ENCODE results near the gene APOC3.

Gene APOC3

GRCh38 chr11:116879800-116880625 lies 50.3 kb downstream of the APOC3 start:
- no peak overlapping the region for H3K27ac ChIP-seq
- TF ChIP-seq ZFX (IDR thresholded peaks at IDR 0.05) (no peak), CTCF (conservative IDR thresholded peaks at IDR 0.05) (peak; percentile 90)

- no peak overlapping the region for H3K27ac ChIP-seq
- TF ChIP-seq CTCF (conservative IDR thresholded peaks at IDR 0.05), result no peak
- TF ChIP-seq ZFX (IDR thresholded peaks at IDR 0.05), result no peak
Measured at GRCh38 chr11:116881143-116881542, 51.4 kb downstream of the APOC3 start.

- no peak overlapping the region for H3K27ac ChIP-seq
- TF ChIP-seq CTCF (conservative IDR thresholded peaks at IDR 0.05), result no peak
- TF ChIP-seq ZFX (IDR thresholded peaks at IDR 0.05), result no peak
Measured at GRCh38 chr11:116882386-116882785, 52.7 kb downstream of the APOC3 start.

Data from C4-2B (cell line).